Kasumi-1 (cell line): Measurements from ENCODE around the gene MRPS27.

Source experiments
- DNase-seq, 2 experiments: peaks; one replicate each; lab custom pipeline; 2025; lab: John Stamatoyannopoulos, UW

MRPS27 gene

DNA sequence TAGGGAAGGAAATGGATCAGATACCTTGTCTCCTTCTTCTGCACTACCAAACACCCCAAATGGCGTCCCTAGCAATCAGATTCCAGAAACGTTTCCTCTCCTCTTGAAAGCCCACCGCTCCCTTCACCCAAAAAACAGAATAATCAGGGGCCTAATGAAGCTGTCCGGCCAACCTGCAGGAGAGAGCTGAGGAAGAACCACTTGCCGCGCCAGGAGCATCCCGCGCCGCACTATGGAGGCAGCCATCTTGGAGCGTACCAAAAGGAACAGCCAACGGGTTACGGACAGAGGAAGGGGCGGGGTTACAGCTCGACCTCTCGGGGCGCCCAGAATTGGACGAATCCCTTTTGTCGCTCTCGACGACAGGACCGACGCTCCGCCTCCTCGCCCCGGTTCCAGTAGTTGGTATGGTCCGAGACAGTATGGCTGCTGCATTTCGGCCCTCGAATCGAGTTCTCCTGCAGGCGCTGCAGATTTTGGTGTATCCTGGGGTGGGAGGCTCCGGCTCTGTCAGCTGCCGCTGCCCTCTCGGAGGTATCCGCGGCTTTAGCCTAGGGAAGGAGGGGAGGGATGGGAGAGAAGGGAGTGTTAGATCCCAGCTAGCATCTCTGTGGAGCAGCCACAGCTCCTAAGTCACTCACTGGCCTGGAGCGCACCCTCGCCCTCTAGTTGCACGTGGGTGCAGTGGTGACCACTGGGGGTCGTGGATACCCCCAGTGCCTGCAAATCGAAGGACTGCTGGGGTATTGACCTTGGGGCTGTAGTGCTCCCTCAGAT, at the start of gene MRPS27, which contains the start of gene PTCD2:
MRPS27 (minus strand) TSS at position 265 of the 777 bp plus-strand sequence; CDS start at position 246, 19 bp downstream.
PTCD2 (plus strand) TSS at position 398 of the 777 bp plus-strand sequence; CDS start at position 408, 10 bp downstream.
- peak; percentile 97 to 98 for DNase-seq

DNA sequence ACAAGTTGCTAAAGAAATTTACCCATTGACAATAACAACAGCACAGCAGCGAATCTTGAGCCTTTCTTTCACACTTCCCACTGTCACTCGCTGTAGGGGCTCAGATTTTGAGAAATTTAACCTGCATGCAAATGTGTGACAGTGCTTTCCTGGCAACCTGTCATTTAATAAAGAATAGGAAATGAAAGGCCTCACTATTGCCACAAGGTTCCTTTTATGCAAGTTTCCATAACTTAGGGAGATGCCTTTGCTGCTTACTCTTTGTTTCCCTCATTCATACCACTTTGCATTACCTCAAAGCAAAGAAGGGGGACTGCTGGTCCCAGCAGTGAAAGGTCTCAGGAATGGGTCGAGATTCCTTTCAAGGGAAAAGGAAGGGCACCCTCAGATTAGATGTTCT, 49.7 kb upstream of the MRPS27 start:
- no peak for DNase-seq

DNA sequence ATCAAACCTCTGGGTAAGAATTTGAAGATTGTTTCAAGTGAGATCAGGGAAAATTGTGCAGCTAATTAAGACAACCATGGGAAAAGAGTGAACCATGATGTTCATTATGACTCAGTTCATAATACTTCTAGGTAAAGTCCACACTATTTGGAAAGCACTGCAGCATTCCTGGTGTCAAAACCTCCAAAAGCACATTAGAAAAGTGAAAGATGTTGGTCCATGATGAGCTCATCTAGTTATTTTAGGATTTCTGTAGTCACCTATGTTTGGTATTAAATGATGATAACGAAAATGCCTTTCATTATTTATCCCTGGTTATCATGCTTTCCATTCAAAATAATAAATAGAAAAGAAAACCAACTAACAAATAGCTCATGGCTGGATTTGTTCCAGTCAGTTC, 49.3 kb upstream of the MRPS27 start:
- DNase-seq = no peak

- DNase-seq = no peak
Observed at GRCh38 chr5:72368271-72368670, 48.2 kb upstream of the MRPS27 start.

- peak; percentile 85 to 90 for DNase-seq
Observed at GRCh38 chr5:72366324-72366976, 46.4 kb upstream of the MRPS27 start.

DNA sequence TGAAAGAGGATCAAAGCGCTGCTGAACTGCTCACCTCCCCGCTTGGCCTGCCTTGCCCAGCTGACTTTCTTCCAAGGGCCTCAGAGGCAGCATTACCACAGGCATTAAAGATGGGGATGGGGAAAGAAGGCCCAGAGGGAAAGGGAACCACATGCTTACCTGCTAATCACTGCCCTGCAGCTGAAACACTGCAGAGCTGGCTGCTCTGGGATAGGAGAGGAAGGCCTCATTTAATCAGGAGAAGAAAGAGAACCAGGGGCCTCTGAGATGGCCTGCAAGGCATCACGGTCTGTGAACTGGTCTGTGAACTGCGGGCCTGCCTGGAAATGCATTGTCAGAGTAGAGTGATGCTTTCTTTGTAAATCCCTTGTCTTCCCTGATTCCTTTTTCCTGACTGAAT, 44.9 kb upstream of the MRPS27 start:
- DNase-seq = no peak

GRCh38 chr5:72364171-72364570, 44.1 kb upstream of the MRPS27 start:
- no peak for DNase-seq

GRCh38 chr5:72363166-72363802, 43.2 kb upstream of the MRPS27 start:
- DNase-seq = no peak

- DNase-seq = no peak
Observed at GRCh38 chr5:72359886-72360285, 39.8 kb upstream of the MRPS27 start.

- DNase-seq = no peak
Observed at GRCh38 chr5:72358925-72359324, 38.9 kb upstream of the MRPS27 start.

GRCh38 chr5:72356361-72356760, 36.3 kb upstream of the MRPS27 start:
- DNase-seq = no peak

- DNase-seq = peak in 1 of 2 experiments; percentile 35
Observed at GRCh38 chr5:72355706-72356299, 35.8 kb upstream of the MRPS27 start.

DNA sequence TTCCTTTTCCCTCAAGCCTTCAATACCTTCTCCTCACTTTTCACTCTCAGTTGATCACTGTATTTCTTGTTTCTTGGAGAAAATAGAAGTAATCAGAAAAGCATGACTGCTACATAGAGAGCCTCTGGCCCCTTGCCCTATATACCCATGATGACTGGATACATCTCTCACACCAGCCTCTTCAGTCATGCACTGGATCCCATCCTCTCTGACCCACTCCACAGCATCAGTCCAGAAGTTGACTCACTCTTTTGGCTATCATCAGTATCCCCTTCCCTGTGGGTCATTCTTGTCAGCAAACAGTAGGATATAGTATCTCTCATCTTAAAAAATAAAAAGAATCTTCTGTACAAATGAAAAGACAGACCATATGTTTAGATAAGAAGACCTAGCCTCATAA, 33.0 kb upstream of the MRPS27 start:
- DNase-seq = no peak

GRCh38 chr5:72352616-72353015, 32.6 kb upstream of the MRPS27 start:
- DNase-seq = no peak

DNA sequence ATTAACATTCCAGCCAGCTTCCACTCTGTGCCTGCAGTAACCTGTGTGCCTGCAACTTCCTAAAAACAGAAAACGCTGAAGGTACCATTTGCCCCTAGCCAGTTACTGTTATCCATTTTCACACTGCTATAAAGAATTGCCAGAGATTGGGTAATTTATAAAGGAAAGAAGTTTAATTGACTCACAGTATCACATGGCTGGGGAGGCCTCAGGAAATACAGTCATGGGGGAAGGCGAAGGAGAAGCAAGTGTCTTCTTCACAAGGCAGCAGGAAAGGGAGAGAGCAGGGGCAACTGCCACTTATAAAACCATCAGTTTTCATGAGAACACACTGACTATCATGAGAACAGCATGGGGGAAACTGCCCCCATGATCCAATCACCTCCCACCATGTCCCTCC, 31.3 kb upstream of the MRPS27 start:
- no peak for DNase-seq

GRCh38 chr5:72347801-72348308, 27.8 kb upstream of the MRPS27 start:
- DNase-seq = no peak

- no peak for DNase-seq
Observed at GRCh38 chr5:72346398-72346797, 26.4 kb upstream of the MRPS27 start.

DNA sequence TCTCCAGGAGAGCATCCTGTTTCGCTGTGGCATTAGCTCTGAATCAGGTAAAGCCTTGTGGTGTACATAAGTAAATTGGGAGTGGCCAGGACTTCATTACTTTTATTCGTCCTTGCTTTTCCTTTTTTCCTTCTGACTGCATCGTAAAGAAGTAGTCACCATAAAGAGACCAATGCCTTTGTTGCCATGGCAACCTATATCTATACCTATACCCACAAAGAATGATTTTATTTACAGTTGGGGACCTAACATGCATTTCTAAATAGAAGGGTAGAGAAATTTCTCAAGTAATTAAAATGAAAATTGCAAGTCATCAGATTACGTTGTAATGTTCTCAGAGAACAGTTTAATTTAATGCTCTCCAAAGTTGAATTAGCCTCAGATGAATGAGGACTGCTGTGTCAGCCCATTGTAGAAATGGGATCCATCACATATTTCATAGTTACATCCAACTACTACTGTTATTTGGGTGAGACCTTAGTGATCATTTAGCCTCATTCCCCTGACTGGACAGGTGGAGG, 18.7 kb upstream of the MRPS27 start:
- no peak for DNase-seq

- no peak for DNase-seq
Observed at GRCh38 chr5:72337159-72337558, 17.1 kb upstream of the MRPS27 start.

- DNase-seq = no peak
Observed at GRCh38 chr5:72330712-72331111, 10.7 kb upstream of the MRPS27 start.

- DNase-seq = no peak
Observed at GRCh38 chr5:72328172-72328571, 8.1 kb upstream of the MRPS27 start.

- no peak for DNase-seq
Observed at GRCh38 chr5:72326306-72326649, 6.2 kb upstream of the MRPS27 start.
